HG02885 (cell line): ENCODE data around the gene WDFY1.

Experiments used
- ATAC-seq: cut with Tn5 transposase; IDR thresholded peaks from one replicate; pipeline ENCODE4 v1.9.1; 2021; ENCODE audit warnings: mild to moderate bottlenecking; ENCODE audit not compliant: unreplicated experiment, poor library complexity

The WDFY1 gene

GRCh38 chr2:223826995-223827394, 118.1 kb downstream of the WDFY1 start:
- ATAC-seq = no peak
